GM06990 (cell line): ENCODE measurements around the gene KCND3.

Experiments used
- DNase-seq: peaks from one replicate; pipeline ENCODE4 v3.0.0-alpha.2; 2011; ENCODE audit not compliant: insufficient read length; ENCODE audit errors: extremely low read depth
- H3K27me3 ChIP-seq: replicated peaks from 2 replicates; pipeline ENCODE4 v1.6.0; 2011; ENCODE audit warnings: low read length; ENCODE audit not compliant: control insufficient read depth, insufficient read depth
- H3K36me3 ChIP-seq: 2 replicates; pipeline ENCODE4 v1.5.1; 2011; ENCODE audit warnings: low read length; ENCODE audit not compliant: control insufficient read depth, insufficient read depth
- H3K4me3 ChIP-seq: replicated peaks from 2 replicates; pipeline ENCODE4 v1.5.1; 2011; ENCODE audit warnings: low read depth, mild to moderate bottlenecking, control low read depth, low read length
- TF ChIP-seq, protein P1 (sequence below): IDR thresholded peaks from 2 replicates; pipeline ENCODE4 v1.5.1; 2011; ENCODE audit warnings: low read length, control low read depth, mild to moderate bottlenecking, inconsistent platforms; ENCODE audit not compliant: insufficient read depth, poor library complexity, severe bottlenecking

KCND3 gene

DNA sequence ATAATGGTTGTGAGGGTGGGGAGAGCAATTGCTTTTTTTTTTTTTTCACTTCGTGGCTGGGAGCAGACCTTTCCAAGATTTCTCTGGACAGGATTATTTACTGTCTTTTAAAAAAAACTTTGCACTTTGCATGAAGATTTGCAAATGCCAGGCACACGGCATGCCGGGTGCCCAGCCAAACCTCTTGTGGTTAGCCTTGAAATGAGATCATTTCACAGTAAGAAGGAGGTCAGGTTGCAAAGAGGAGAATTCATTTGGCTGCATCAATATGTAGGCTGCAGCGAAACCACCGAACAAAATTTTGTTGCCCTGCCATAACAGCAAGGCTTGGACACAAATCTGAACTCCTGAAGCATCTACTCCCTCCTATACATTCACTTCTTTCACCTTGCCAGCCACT is 36.5 kb upstream of the KCND3 start:
- Histone ChIP-seq H3K27me3 (peaks cover 1% of the 10 kb centered on the region; the same call in 1 of the 2 replicates), H3K36me3 (no peaks in the 10 kb centered on the region), H3K4me3 (no peak overlapping the region)
- TF ChIP-seq, protein P1, sequence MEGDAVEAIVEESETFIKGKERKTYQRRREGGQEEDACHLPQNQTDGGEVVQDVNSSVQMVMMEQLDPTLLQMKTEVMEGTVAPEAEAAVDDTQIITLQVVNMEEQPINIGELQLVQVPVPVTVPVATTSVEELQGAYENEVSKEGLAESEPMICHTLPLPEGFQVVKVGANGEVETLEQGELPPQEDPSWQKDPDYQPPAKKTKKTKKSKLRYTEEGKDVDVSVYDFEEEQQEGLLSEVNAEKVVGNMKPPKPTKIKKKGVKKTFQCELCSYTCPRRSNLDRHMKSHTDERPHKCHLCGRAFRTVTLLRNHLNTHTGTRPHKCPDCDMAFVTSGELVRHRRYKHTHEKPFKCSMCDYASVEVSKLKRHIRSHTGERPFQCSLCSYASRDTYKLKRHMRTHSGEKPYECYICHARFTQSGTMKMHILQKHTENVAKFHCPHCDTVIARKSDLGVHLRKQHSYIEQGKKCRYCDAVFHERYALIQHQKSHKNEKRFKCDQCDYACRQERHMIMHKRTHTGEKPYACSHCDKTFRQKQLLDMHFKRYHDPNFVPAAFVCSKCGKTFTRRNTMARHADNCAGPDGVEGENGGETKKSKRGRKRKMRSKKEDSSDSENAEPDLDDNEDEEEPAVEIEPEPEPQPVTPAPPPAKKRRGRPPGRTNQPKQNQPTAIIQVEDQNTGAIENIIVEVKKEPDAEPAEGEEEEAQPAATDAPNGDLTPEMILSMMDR: no peak
- no peak for DNase-seq

DNA sequence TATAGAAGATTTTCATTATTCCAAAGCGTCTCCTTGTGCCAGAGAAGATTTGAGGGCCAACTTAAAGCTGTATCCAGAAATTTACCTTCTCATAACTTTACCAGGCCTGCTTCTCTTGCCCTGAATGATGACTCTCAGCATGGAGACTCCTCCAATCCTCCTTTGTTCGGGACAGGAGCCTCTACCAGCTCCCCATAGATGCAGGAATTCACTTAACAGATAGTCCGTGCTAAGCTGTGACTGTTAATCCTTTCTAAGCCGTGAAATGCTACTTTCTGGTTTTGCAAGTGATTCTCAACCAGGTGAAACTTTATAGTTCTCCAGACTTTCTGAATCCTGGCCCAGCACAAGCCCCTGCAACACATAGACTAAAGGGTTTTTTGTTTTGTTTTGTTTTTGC is 31.8 kb upstream of the KCND3 start:
- Histone ChIP-seq H3K27me3 (peaks cover 3% of the 10 kb centered on the region; the same call in 1 of the 2 replicates), H3K4me3 (no peak overlapping the region), H3K36me3 (no peaks in the 10 kb centered on the region)
- DNase-seq: no peak
- TF ChIP-seq, protein P1: no peak

DNA sequence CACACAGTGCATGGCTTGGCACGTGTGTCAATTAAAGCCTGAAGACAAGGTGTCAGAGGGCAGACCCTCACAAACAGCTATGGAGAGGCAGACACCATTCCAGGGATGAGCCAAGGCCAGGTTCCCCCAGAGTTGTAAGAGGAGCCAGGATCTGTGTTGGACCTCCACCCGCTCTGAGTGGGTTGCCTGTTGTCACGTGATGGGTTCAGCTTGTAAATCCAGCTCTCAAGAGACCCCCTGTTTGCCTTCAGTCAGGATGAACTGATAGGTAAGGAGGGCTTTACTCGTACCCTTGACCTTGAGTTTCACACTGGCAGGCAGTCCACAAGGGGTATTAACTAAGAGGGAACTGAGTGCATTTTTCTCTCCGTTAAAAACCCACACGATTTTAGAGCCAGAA is 27.7 kb upstream of the KCND3 start:
- Histone ChIP-seq H3K36me3 (no peaks in the 10 kb centered on the region), H3K27me3 (peaks cover 5% of the 10 kb centered on the region; the same call in 1 of the 2 replicates), H3K4me3 (no peak overlapping the region)
- DNase-seq: no peak
- TF ChIP-seq, protein P1: no peak

DNA sequence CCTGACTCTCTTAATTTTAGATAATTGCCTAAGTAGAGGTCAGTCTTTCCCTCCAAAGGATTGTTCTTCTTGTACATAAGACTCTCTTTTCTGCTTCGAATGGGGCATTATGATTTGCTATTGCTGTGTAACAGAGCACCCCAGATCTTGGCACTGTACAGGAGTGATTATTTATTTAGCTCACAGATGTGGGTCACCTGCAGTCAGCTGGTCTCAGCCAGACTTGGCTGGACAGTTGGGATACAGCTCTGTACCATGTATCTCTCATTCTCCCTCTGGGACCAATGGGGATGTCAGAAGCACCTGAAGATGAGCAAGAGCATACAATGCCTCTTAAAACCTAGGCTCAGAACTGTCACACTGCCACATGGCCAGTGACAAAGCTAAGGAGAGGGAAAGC is 23.4 kb upstream of the KCND3 start:
- Histone ChIP-seq H3K27me3 (peaks cover 3% of the 10 kb centered on the region; the same call in 1 of the 2 replicates), H3K4me3 (no peak overlapping the region), H3K36me3 (no peaks in the 10 kb centered on the region)
- TF ChIP-seq, protein P1: no peak
- DNase-seq: no peak

DNA sequence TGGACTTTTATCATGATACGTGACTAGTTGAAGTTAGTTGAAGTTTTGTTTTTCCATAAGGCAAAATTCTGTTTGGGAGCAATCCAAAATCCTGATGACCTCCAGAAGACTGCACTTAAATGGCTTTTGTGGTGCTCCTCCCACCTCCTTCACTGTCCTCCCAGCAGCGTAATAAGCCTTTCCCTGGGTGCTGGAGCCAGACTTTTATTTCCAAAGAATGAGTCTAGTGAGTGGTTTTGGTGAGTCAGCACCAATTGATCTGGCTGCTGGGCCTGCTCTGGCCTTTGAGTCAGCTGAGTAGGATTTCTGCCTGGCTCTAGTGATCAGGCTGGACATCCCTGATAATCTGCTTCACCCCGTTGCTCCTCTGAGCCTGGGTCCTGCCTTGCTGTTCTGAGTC is 21.7 kb upstream of the KCND3 start:
- DNase-seq: no peak
- H3K27me3 ChIP-seq: 0 out of 2 replicates have a peak, but pooled peaks cover 2% of the 10 kb centered on the region
- H3K4me3 ChIP-seq: no peak overlapping the region
- no peaks in the 10 kb centered on the region for H3K36me3 ChIP-seq
- TF ChIP-seq, protein P1: no peak

DNA sequence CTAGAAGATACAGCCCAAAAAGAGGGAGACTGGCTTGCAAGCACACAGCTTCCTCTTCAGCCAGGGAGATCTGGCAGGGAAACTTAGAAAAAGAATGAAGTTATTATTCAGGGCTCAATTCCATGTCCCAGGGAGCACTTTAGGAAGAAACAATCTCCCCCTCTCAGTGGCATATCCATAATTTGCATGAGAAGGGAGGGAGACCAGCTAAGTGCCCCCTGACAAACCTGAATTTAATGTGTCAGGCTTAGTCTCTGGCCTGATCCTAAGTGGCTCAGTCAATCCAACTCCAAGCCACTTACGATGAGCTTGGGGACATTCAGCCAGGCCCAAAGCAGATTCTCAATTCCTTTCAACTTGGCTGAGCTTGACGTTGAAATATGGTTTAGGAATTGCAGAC is 17.7 kb upstream of the KCND3 start:
- no peaks in the 10 kb centered on the region for H3K27me3 ChIP-seq
- TF ChIP-seq, protein P1: no peak
- H3K4me3 ChIP-seq: no peak overlapping the region
- no peaks in the 10 kb centered on the region for H3K36me3 ChIP-seq
- DNase-seq: no peak
